Left hindlimb (tissue), 1 donor: ENCODE data around the gene CST2.
"Not testable (repeated sequence)": the region's sequence is repeated elsewhere in the genome, so short reads cannot be mapped to it uniquely, and the experiment has no call there.

Experiments used
- DNase-seq: peaks from one replicate; pipeline ENCODE4 v3.0.0-alpha.2; 2018

Gene CST2

GRCh38 chr20:23826541-23827021, at the start of gene CST2:
CST2 (minus strand) TSS chr20:23826729; CDS start chr20:23826660, 69 bp downstream.
- DNase-seq: no peak

- no peak for DNase-seq
Observed at GRCh38 chr20:23875606-23876237, 49.2 kb upstream of the CST2 start.

GRCh38 chr20:23874747-23875146, 48.2 kb upstream of the CST2 start:
- no peak for DNase-seq

GRCh38 chr20:23873370-23874015, 47.0 kb upstream of the CST2 start:
- DNase-seq: no peak

GRCh38 chr20:23872065-23872464, 45.5 kb upstream of the CST2 start:
- no peak for DNase-seq

- no peak for DNase-seq
Observed at GRCh38 chr20:23870461-23870860, 43.9 kb upstream of the CST2 start.

GRCh38 chr20:23869520-23869919, 43.0 kb upstream of the CST2 start:
- no peak for DNase-seq

GRCh38 chr20:23868321-23868720, 41.8 kb upstream of the CST2 start:
- no peak for DNase-seq

GRCh38 chr20:23867152-23867776, 40.7 kb upstream of the CST2 start:
- DNase-seq: no peak

GRCh38 chr20:23860771-23861170, 34.2 kb upstream of the CST2 start:
- DNase-seq: not testable (repeated sequence)

GRCh38 chr20:23857962-23858595, 31.6 kb upstream of the CST2 start:
- no peak for DNase-seq

GRCh38 chr20:23856736-23857135, 30.2 kb upstream of the CST2 start:
- no peak for DNase-seq

GRCh38 chr20:23856226-23856625, 29.7 kb upstream of the CST2 start:
- DNase-seq: no peak

GRCh38 chr20:23841693-23842092, 15.2 kb upstream of the CST2 start:
- DNase-seq: no peak

- no peak for DNase-seq
Observed at GRCh38 chr20:23835716-23836115, 9.2 kb upstream of the CST2 start.

- DNase-seq: no peak
Observed at GRCh38 chr20:23832775-23833513, 6.4 kb upstream of the CST2 start.

GRCh38 chr20:23831961-23832360, 5.4 kb upstream of the CST2 start:
- DNase-seq: not testable (repeated sequence)

- DNase-seq: no peak
Observed at GRCh38 chr20:23823621-23824324, 2.8 kb downstream of the CST2 start.

- DNase-seq: no peak
Observed at GRCh38 chr20:23823111-23823510, 3.4 kb downstream of the CST2 start.

- no peak for DNase-seq
Observed at GRCh38 chr20:23820493-23820892, 6.0 kb downstream of the CST2 start.

GRCh38 chr20:23811559-23811958, 15.0 kb downstream of the CST2 start:
- not testable (repeated sequence) for DNase-seq

- DNase-seq: not testable (repeated sequence)
Observed at GRCh38 chr20:23810349-23810748, 16.2 kb downstream of the CST2 start.
